HG03571 (cell line): ENCODE measurements around the gene OTUD5.
"Not testable (repeated sequence)": the region's sequence is repeated elsewhere in the genome, so short reads cannot be mapped to it uniquely, and the experiment has no call there.

Source experiments
- ATAC-seq: cut with Tn5 transposase; IDR thresholded peaks from one replicate; pipeline ENCODE4 v1.9.1; 2021; ENCODE audit not compliant: unreplicated experiment

Gene OTUD5

GRCh38 chrX:48957477-48957826, at the start of gene OTUD5:
Gene OTUD5, minus strand, starts transcription at chrX:48957607. Its CDS starts 37 bp downstream, at chrX:48957570.
- ATAC-seq = peak; percentile 29

- ATAC-seq = no peak
Observed at GRCh38 chrX:49003696-49004095, 46.3 kb upstream of the OTUD5 start.

- ATAC-seq = peak; percentile 68
Observed at GRCh38 chrX:49002091-49002935, 44.9 kb upstream of the OTUD5 start, which contains the start of gene GRIPAP1. Gene GRIPAP1, minus strand, starts transcription at chrX:49002264. Its CDS starts 35 bp downstream, at chrX:49002229.

GRCh38 chrX:49001521-49002090, 44.2 kb upstream of the OTUD5 start:
- peak; percentile 24 for ATAC-seq

GRCh38 chrX:49000636-49001035, 43.2 kb upstream of the OTUD5 start:
- ATAC-seq = no peak

- no peak for ATAC-seq
Observed at GRCh38 chrX:48999030-48999429, 41.6 kb upstream of the OTUD5 start.

- ATAC-seq = no peak
Observed at GRCh38 chrX:48998391-48998790, 41.0 kb upstream of the OTUD5 start.

- ATAC-seq = no peak
Observed at GRCh38 chrX:48997865-48998264, 40.5 kb upstream of the OTUD5 start.

- ATAC-seq = no peak
Observed at GRCh38 chrX:48997455-48997854, 40.0 kb upstream of the OTUD5 start.

GRCh38 chrX:48996969-48997368, 39.6 kb upstream of the OTUD5 start:
- no peak for ATAC-seq

GRCh38 chrX:48992341-48992740, 34.9 kb upstream of the OTUD5 start:
- no peak for ATAC-seq

GRCh38 chrX:48989483-48989882, 32.1 kb upstream of the OTUD5 start:
- ATAC-seq = no peak

- ATAC-seq = no peak
Observed at GRCh38 chrX:48983896-48984295, 26.5 kb upstream of the OTUD5 start.

GRCh38 chrX:48983081-48983480, 25.7 kb upstream of the OTUD5 start:
- no peak for ATAC-seq

GRCh38 chrX:48981178-48981577, 23.8 kb upstream of the OTUD5 start:
- no peak for ATAC-seq

- not testable (repeated sequence) for ATAC-seq
Observed at GRCh38 chrX:48980341-48980740, 22.9 kb upstream of the OTUD5 start.

- ATAC-seq = no peak
Observed at GRCh38 chrX:48978226-48978625, 20.8 kb upstream of the OTUD5 start.

GRCh38 chrX:48976086-48976485, 18.7 kb upstream of the OTUD5 start:
- no peak for ATAC-seq

GRCh38 chrX:48975541-48975940, 18.1 kb upstream of the OTUD5 start:
- ATAC-seq = no peak

- ATAC-seq = no peak
Observed at GRCh38 chrX:48975041-48975440, 17.6 kb upstream of the OTUD5 start.

GRCh38 chrX:48974574-48974973, 17.2 kb upstream of the OTUD5 start:
- ATAC-seq = no peak

- no peak for ATAC-seq
Observed at GRCh38 chrX:48974033-48974432, 16.6 kb upstream of the OTUD5 start.
